HG03520 (cell line): ENCODE results near the gene NCOR1.
"Not testable (repeated sequence)": the region's sequence is repeated elsewhere in the genome, so short reads cannot be mapped to it uniquely, and the experiment has no call there.

Source experiments
- ATAC-seq: cut with Tn5 transposase; IDR thresholded peaks from one replicate; pipeline ENCODE4 v1.9.1; 2021; ENCODE audit warnings: mild to moderate bottlenecking, moderate library complexity; ENCODE audit not compliant: unreplicated experiment

NCOR1 gene

GRCh38 chr17:16152326-16152725, 63.0 kb downstream of the NCOR1 start:
- ATAC-seq, result not testable (repeated sequence)

GRCh38 chr17:16150251-16150856, 65.0 kb downstream of the NCOR1 start:
- ATAC-seq, result no peak

GRCh38 chr17:16148596-16148995, 66.7 kb downstream of the NCOR1 start:
- no peak for ATAC-seq

- ATAC-seq, result not testable (repeated sequence)
Measured at GRCh38 chr17:16145319-16145890, 69.9 kb downstream of the NCOR1 start.

GRCh38 chr17:16141685-16142084, 73.6 kb downstream of the NCOR1 start:
- ATAC-seq, result no peak

GRCh38 chr17:16140854-16141253, 74.5 kb downstream of the NCOR1 start:
- no peak for ATAC-seq

GRCh38 chr17:16135461-16135860, 79.9 kb downstream of the NCOR1 start:
- no peak for ATAC-seq

- ATAC-seq, result no peak
Measured at GRCh38 chr17:16131593-16131992, 83.7 kb downstream of the NCOR1 start.

GRCh38 chr17:16129441-16130205, 85.7 kb downstream of the NCOR1 start:
- no peak for ATAC-seq

GRCh38 chr17:16123531-16123930, 91.8 kb downstream of the NCOR1 start:
- ATAC-seq, result no peak

GRCh38 chr17:16122697-16123434, 92.5 kb downstream of the NCOR1 start:
- no peak for ATAC-seq

GRCh38 chr17:16121915-16122314, 93.4 kb downstream of the NCOR1 start:
- no peak for ATAC-seq

GRCh38 chr17:16120937-16121336, 94.4 kb downstream of the NCOR1 start:
- ATAC-seq, result no peak

- no peak for ATAC-seq
Measured at GRCh38 chr17:16117149-16117548, 98.2 kb downstream of the NCOR1 start.

- not testable (repeated sequence) for ATAC-seq
Measured at GRCh38 chr17:16115077-16115698, 100.1 kb downstream of the NCOR1 start.

- no peak for ATAC-seq
Measured at GRCh38 chr17:16108871-16109270, 106.5 kb downstream of the NCOR1 start.

- ATAC-seq, result no peak
Measured at GRCh38 chr17:16108386-16108785, 106.9 kb downstream of the NCOR1 start.

GRCh38 chr17:16107165-16107770, 108.1 kb downstream of the NCOR1 start:
- ATAC-seq, result no peak

- ATAC-seq, result no peak
Measured at GRCh38 chr17:16106161-16106891, 109.0 kb downstream of the NCOR1 start.

- no peak for ATAC-seq
Measured at GRCh38 chr17:16104189-16104588, 111.1 kb downstream of the NCOR1 start.
